AG04450 (cell line): ENCODE data around the gene SPI1. TPM values are rescaled to one million over a fixed set of nuclear protein-coding genes. Genes with fewer than 3 reads are reported as not detected.

Experiments
- CTCF ChIA-PET: fragments of 300-600, 350-600 bp; formaldehyde crosslinking; extraction: SDS; loops from one replicate; lab custom pipeline; 2022; ENCODE audit warnings: antibody characterized with exemption, inconsistent platforms; lab: Charles Lee
- POLR2A ChIA-PET: fragments of 350-600 bp; formaldehyde crosslinking; extraction: SDS; loops from one replicate; lab custom pipeline; 2021; ENCODE audit warnings: antibody characterized with exemption, inconsistent platforms; lab: Yijun Ruan, JAX
- DNase-seq: peaks from one replicate; pipeline ENCODE4 v3.0.0-alpha.2; 2011; ENCODE audit warnings: low read depth, low spot score
- H3K27ac ChIP-seq: one replicate; pipeline ENCODE4 v1.5.1; 2012; ENCODE audit warnings: low read depth, low read length, control low read depth
- H3K27me3 ChIP-seq: one replicate; pipeline ENCODE4 v1.6.0; 2012; ENCODE audit warnings: low read length; ENCODE audit not compliant: control insufficient read depth, insufficient read depth
- H3K4me3 ChIP-seq: 2 replicates; pipeline ENCODE4 v1.5.1; 2011; ENCODE audit warnings: mild to moderate bottlenecking, low read depth, low read length, control low read depth
- H3K9me3 ChIP-seq: 2 replicates; pipeline ENCODE4 v1.5.1; 2012; ENCODE audit warnings: low read length; ENCODE audit not compliant: control insufficient read depth, insufficient read depth
- CTCF ChIP-seq: IDR thresholded peaks from 2 replicates; pipeline ENCODE4 v1.5.1; 2011; ENCODE audit warnings: low read depth, low read length, control low read depth, inconsistent platforms
- polyA plus RNA-seq: library from polyadenylated mRNA; depleted of rRNA; stranded (reverse); fragments of >200 nt; gene quantifications from 2 replicates; pipeline ENCODE4 v1.2.3, GENCODE V29; 2011

Gene SPI1
- polyA plus RNA-seq, 1 experiment: not detected

- ChIA-PET POLR2A (no interaction called here), CTCF (no interaction called here)
- DNase-seq: no peak
- no peak for TF ChIP-seq CTCF
- Histone ChIP-seq H3K27me3 (no peaks in the 10 kb centered on the region), H3K27ac (no peak overlapping the region), H3K9me3 (no peaks in the 10 kb centered on the region), H3K4me3 (no peak overlapping the region)
Measured at GRCh38 chr11:47328449-47329390, 49.6 kb downstream of the SPI1 start.

- DNase-seq: no peak
- ChIA-PET CTCF (no interaction called here), POLR2A (no interaction called here)
- Histone ChIP-seq H3K4me3 (no peak overlapping the region), H3K9me3 (no peaks in the 10 kb centered on the region), H3K27ac (no peak overlapping the region), H3K27me3 (no peaks in the 10 kb centered on the region)
- TF ChIP-seq CTCF: no peak
Measured at GRCh38 chr11:47327949-47328348, 50.4 kb downstream of the SPI1 start.

GRCh38 chr11:47327025-47327424 is 51.3 kb downstream of the SPI1 start:
- ChIA-PET CTCF (interaction anchor here (0.5 to 0.6 kb wide), 2 partner anchors 28 to 120 kb away, joined by 3 read pairs; no protein-coding TSS in a partner anchor), POLR2A (no interaction called here)
- no peak overlapping the region for H3K4me3 ChIP-seq
- no peak for DNase-seq
- H3K27ac ChIP-seq: no peak overlapping the region
- no peaks in the 10 kb centered on the region for H3K9me3 ChIP-seq
- no peaks in the 10 kb centered on the region for H3K27me3 ChIP-seq
- TF ChIP-seq CTCF: no peak

GRCh38 chr11:47326198-47326597 is 52.1 kb downstream of the SPI1 start:
- H3K27me3 ChIP-seq: no peaks in the 10 kb centered on the region
- CTCF ChIA-PET: interaction anchor here (1.0 kb wide), 1 partner anchor 29 kb away, joined by 4 read pairs; no protein-coding TSS in a partner anchor
- no peak for DNase-seq
- POLR2A ChIA-PET: interaction anchor here (0.5 to 0.7 kb wide), 2 partner anchors 71 to 310 kb away, joined by 3 read pairs; no protein-coding TSS in a partner anchor
- H3K4me3 ChIP-seq: no peak overlapping the region
- TF ChIP-seq CTCF: no peak
- H3K27ac ChIP-seq: no peak overlapping the region
- H3K9me3 ChIP-seq: no peaks in the 10 kb centered on the region
